ENCODE results near the gene EXOSC9.

- TF ChIP-seq POLR2AphosphoS5 (IDR thresholded peaks at IDR 0.05; ENCODE audit: borderline replicate concordance, low read depth, low read length) (no peak), EZH2 (IDR thresholded peaks at IDR 0.05) (no peak)
Measured at GRCh38 chr4:121861426-121861825, 60.3 kb downstream of the EXOSC9 start.
